DND-41 (cell line): Measurements from ENCODE around the gene TRIP4.

ENCODE experiments used
- ATAC-seq: fragments of 200-7000 bp; cut with Tn5 transposase; 3 replicates; pipeline ENCODE4 v1.9.1; 2021; ENCODE audit warnings: low read depth; ENCODE audit not compliant: insufficient read depth
- DNase-seq: peaks from one replicate; pipeline ENCODE4 v3.0.0-alpha.2; 2020
- H2AFZ ChIP-seq: 2 replicates; pipeline ENCODE4 v1.6.0; 2012; ENCODE audit warnings: low read depth, low read length
- H3K27ac ChIP-seq: 2 replicates; pipeline ENCODE4 v1.5.1; 2012; ENCODE audit warnings: low read length, inconsistent platforms
- H3K27me3 ChIP-seq: fragments of 200-600 bp; sonication (generic); 2 replicates; pipeline ENCODE4 v1.6.0; 2012; ENCODE audit warnings: low read length, mild to moderate bottlenecking, inconsistent platforms; ENCODE audit not compliant: insufficient read depth, poor library complexity
- H3K36me3 ChIP-seq: 2 replicates; pipeline ENCODE4 v1.5.1; 2012; ENCODE audit warnings: low read length, inconsistent platforms; ENCODE audit not compliant: insufficient read depth
- H3K4me1 ChIP-seq: 2 replicates; pipeline ENCODE4 v1.5.1; 2012; ENCODE audit warnings: mild to moderate bottlenecking, low read length; ENCODE audit not compliant: insufficient read depth
- H3K4me2 ChIP-seq: 2 replicates; pipeline ENCODE4 v1.6.0; 2012; ENCODE audit warnings: mild to moderate bottlenecking, moderate library complexity, low read length, inconsistent platforms; ENCODE audit not compliant: insufficient read depth
- H3K4me3 ChIP-seq, 2 experiments: fragments of 200-600 bp in 1 of 2; shearing (Covaris generic) in 1 of 2; 2 replicates each; pipeline ENCODE4 v1.5.1; 2012 to 2016; ENCODE audit warnings: inconsistent platforms in 2 of 2, low read length in 2 of 2, mild to moderate bottlenecking in 2 of 2, low read depth in 1 of 2, moderate library complexity in 1 of 2
- H3K79me2 ChIP-seq: 2 replicates; pipeline ENCODE4 v1.6.0; 2012; ENCODE audit warnings: low read length, inconsistent platforms; ENCODE audit not compliant: insufficient read depth
- H3K9ac ChIP-seq: 2 replicates; pipeline ENCODE4 v1.6.0; 2012; ENCODE audit warnings: low read depth, mild to moderate bottlenecking, inconsistent platforms, low read length, moderate library complexity
- H3K9me3 ChIP-seq: 2 replicates; pipeline ENCODE4 v1.5.1; 2012; ENCODE audit warnings: low read length, moderate library complexity, mild to moderate bottlenecking, inconsistent platforms; ENCODE audit not compliant: insufficient read depth, severe bottlenecking
- H4K20me1 ChIP-seq: 2 replicates; pipeline ENCODE4 v1.6.0; 2012; ENCODE audit warnings: low read length; ENCODE audit not compliant: insufficient read depth
- EZH2 ChIP-seq: IDR thresholded peaks from 3 replicates; pipeline ENCODE4 v1.6.1; 2012; ENCODE audit warnings: borderline replicate concordance, low read depth, mild to moderate bottlenecking, moderate library complexity, low read length, inconsistent platforms; ENCODE audit not compliant: severe bottlenecking
- TF ChIP-seq, protein P1 (sequence below): IDR thresholded peaks from 2 replicates; pipeline ENCODE4 v1.5.1; 2012; ENCODE audit warnings: borderline replicate concordance, low read length, moderate library complexity, mild to moderate bottlenecking; ENCODE audit not compliant: poor library complexity, severe bottlenecking; ENCODE audit errors: extremely low read depth

TRIP4 gene

DNA sequence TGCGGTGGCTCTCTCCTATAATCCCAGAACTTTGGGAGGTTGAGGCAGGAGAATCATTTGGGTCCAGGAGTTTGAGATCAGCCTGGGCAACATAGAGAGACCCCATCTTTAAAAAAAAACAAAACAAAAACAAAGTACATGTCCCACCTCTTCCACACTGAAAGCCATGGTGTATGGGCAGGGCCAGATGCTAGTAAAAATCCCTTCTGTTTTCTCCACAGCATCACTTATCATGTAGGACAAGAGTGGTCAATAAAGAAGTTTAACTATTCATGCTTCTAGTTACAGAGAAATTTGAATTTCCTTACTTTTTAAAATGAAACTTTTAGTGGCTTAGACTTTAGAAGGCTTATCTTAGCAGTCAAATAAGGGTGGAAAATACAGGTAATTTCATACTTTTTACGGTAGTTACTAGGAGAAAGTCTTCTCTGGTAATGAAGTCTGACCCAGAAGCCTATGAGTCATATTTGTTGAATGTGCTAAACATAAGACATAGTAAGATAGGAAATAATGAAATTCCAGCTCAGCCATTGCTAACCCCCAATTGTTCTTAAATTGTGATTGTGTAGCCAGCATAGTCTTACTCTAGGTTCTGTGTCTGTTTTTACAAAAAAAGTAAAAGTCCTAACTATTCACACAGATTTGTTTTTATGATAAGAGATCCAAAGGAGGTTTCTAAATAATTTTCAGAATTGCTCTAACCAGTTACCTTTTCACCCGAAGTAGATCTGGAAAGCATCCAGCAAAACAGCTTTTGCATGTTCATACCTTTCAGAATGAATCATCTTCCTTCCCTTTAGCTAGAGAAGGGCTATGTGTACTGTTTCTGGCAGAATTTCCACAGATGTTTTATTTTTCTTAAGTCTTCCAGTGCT is 56.3 kb downstream of the TRIP4 start:
- no peak overlapping the region for H3K4me2 ChIP-seq
- no peaks in the 10 kb centered on the region for H3K9me3 ChIP-seq
- no peaks in the 10 kb centered on the region for H3K27me3 ChIP-seq
- no peak for TF ChIP-seq EZH2
- TF ChIP-seq, protein P1, sequence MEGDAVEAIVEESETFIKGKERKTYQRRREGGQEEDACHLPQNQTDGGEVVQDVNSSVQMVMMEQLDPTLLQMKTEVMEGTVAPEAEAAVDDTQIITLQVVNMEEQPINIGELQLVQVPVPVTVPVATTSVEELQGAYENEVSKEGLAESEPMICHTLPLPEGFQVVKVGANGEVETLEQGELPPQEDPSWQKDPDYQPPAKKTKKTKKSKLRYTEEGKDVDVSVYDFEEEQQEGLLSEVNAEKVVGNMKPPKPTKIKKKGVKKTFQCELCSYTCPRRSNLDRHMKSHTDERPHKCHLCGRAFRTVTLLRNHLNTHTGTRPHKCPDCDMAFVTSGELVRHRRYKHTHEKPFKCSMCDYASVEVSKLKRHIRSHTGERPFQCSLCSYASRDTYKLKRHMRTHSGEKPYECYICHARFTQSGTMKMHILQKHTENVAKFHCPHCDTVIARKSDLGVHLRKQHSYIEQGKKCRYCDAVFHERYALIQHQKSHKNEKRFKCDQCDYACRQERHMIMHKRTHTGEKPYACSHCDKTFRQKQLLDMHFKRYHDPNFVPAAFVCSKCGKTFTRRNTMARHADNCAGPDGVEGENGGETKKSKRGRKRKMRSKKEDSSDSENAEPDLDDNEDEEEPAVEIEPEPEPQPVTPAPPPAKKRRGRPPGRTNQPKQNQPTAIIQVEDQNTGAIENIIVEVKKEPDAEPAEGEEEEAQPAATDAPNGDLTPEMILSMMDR, result no peak
- no peak overlapping the region for H3K9ac ChIP-seq
- no peaks in the 10 kb centered on the region for H3K4me1 ChIP-seq
- peaks cover 8% of the 10 kb centered on the region; the same call in 1 of the 2 replicates for H3K36me3 ChIP-seq
- no peak overlapping the region for H3K4me3 ChIP-seq
- no peak overlapping the region for H2AFZ ChIP-seq
- no peaks in the 10 kb centered on the region for H3K79me2 ChIP-seq
- no peak for ATAC-seq
- no peaks in the 10 kb centered on the region for H4K20me1 ChIP-seq
- no peak for DNase-seq
- no peak overlapping the region for H3K27ac ChIP-seq

DNA sequence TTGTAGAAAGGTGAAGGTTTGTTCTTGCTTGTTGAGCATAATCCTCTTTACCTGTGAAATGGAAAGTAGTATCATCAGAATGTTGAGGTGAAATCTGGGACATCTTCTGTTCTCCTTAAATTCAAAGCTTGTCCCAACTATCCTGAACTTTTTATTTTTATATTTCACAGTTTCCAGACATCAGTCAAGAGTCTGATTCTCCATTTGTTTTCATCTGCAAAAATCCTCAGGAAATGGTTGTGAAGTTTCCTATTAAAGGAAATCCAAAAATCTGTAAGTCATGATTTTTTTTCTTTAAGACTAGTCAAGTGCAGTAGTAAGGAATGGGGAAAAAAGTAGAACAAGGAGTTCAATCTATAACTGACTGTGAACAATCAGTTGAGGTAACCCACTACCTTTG is 57.2 kb downstream of the TRIP4 start:
- ATAC-seq (no peak), DNase-seq (no peak)
- H3K79me2 ChIP-seq, result no peaks in the 10 kb centered on the region
- no peak overlapping the region for H3K9ac ChIP-seq
- no peak overlapping the region for H3K4me3 ChIP-seq
- H3K4me1 ChIP-seq, result no peaks in the 10 kb centered on the region
- peaks cover 8% of the 10 kb centered on the region; the same call in 1 of the 2 replicates for H3K36me3 ChIP-seq
- no peak overlapping the region for H2AFZ ChIP-seq
- no peak overlapping the region for H3K4me2 ChIP-seq
- no peaks in the 10 kb centered on the region for H3K27me3 ChIP-seq
- no peaks in the 10 kb centered on the region for H4K20me1 ChIP-seq
- no peak for TF ChIP-seq EZH2
- TF ChIP-seq, protein P1, result no peak
- H3K27ac ChIP-seq, result no peak overlapping the region
- H3K9me3 ChIP-seq, result no peaks in the 10 kb centered on the region

DNA sequence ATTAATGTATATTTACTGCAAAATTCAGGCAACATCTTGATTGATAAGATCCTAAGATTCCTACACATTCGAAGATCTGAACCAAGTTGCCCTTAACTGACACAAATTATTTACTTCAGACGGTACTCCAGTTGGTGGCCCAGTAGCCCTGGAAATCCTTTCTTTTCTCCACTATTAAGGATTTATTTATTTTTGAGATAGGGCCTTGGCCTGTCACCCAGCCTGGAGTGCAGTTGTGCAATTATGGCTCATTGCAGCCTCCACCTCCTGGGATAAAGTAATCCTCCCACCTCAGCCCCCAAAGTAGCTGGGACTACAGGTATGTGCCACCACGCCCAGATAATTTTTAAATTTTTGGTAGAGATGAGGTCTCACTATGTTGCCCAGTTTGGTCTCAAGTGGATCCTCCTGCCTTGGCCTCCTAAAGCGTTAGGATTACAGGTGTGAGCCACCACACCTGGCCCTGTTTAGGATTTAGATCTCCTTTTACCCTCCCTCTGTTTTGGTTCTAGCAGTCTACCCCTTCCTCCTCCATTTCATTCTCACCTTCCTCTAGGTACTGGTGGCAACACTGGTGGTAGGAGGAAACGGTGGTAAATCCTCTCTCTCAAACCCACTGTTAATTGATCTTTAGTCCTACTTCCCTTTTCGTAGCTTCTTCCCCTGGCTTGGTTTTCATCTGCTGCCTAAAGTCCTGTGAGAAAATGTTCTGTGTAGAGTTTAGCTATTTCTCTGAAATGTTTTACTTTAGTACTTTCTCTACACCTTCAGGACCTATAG is 60.1 kb downstream of the TRIP4 start:
- Histone ChIP-seq H3K9me3 (no peaks in the 10 kb centered on the region), H3K27me3 (no peaks in the 10 kb centered on the region), H3K4me1 (no peaks in the 10 kb centered on the region), H2AFZ (no peak overlapping the region), H3K9ac (no peak overlapping the region), H3K4me3 (no peak overlapping the region), H3K36me3 (peaks cover 8% of the 10 kb centered on the region; the same call in 1 of the 2 replicates), H3K4me2 (no peak overlapping the region), H4K20me1 (no peaks in the 10 kb centered on the region), H3K79me2 (no peaks in the 10 kb centered on the region), H3K27ac (no peak overlapping the region)
- DNase-seq (no peak), ATAC-seq (no peak)
- TF ChIP-seq, protein P1, result no peak
- TF ChIP-seq EZH2, result no peak
